Stomach smooth muscle (tissue), 2 donors: ENCODE measurements around the gene PAF1.
"Not testable (repeated sequence)": the region's sequence is repeated elsewhere in the genome, so short reads cannot be mapped to it uniquely, and the experiment has no call there.

Experiments used
- H3K27ac ChIP-seq: one replicate; pipeline ENCODE4 v1.7.0; 2013; ENCODE audit warnings: mild to moderate bottlenecking, low read length, inconsistent platforms
- H3K27me3 ChIP-seq, 2 donors: one replicate each; pipeline ENCODE4 v1.7.0; 2013; ENCODE audit warnings: low read length in 2 of 2; ENCODE audit not compliant: insufficient read depth in 2 of 2, control insufficient read depth in 1 of 2
- H3K36me3 ChIP-seq, 2 donors: one replicate each; pipeline ENCODE4 v1.7.0; 2013; ENCODE audit warnings: low read length in 2 of 2; ENCODE audit not compliant: control insufficient read depth in 2 of 2, insufficient read depth in 2 of 2
- H3K4me1 ChIP-seq: one replicate; pipeline ENCODE4 v1.7.0; 2013; ENCODE audit warnings: low read length; ENCODE audit not compliant: control insufficient read depth, insufficient read depth
- H3K4me3 ChIP-seq, 2 donors: one replicate each; pipeline ENCODE4 v1.7.0; 2013; ENCODE audit warnings: low read length in 2 of 2
- H3K9ac ChIP-seq, 2 donors: one replicate each; pipeline ENCODE4 v1.7.0; 2013; ENCODE audit warnings: low read length in 2 of 2, mild to moderate bottlenecking in 1 of 2
- H3K9me3 ChIP-seq, 2 donors: one replicate each; pipeline ENCODE4 v1.7.0; 2013; ENCODE audit warnings: low read length in 2 of 2; ENCODE audit not compliant: control insufficient read depth in 2 of 2
- donor health status: healthy.
- donor health status: Pancreatic carcinoma.

PAF1 gene

GRCh38 chr19:39347332-39348164 lies 43.4 kb downstream of the PAF1 start:
- H3K36me3 ChIP-seq = peaks cover 4 to 19% of the 10 kb centered on the region in 2 donors
- H3K9ac ChIP-seq = peak overlapping the region in 1 of 2 donors; percentile 47
- H3K27me3 ChIP-seq = no peaks in the 10 kb centered on the region
- no peak overlapping the region for H3K27ac ChIP-seq
- no peaks in the 10 kb centered on the region for H3K9me3 ChIP-seq
- H3K4me1 ChIP-seq = peaks cover 43% of the 10 kb centered on the region
- no peak overlapping the region for H3K4me3 ChIP-seq

- H3K9ac ChIP-seq = no peak overlapping the region
- H3K4me3 ChIP-seq = no peak overlapping the region
- H3K9me3 ChIP-seq = no peaks in the 10 kb centered on the region
- no peak overlapping the region for H3K27ac ChIP-seq
- peaks cover 0 to 13% of the 10 kb centered on the region in 2 donors for H3K36me3 ChIP-seq
- H3K27me3 ChIP-seq = no peaks in the 10 kb centered on the region
- H3K4me1 ChIP-seq = peaks cover 35% of the 10 kb centered on the region
These were observed 45.0 kb downstream of the PAF1 start for GRCh38 chr19:39345956-39346355.

GRCh38 chr19:39342647-39343305 lies 48.1 kb downstream of the PAF1 start:
- Histone ChIP-seq H3K9me3 (no peaks in the 10 kb centered on the region), H3K36me3 (peaks cover 0 to 7% of the 10 kb centered on the region in 2 donors), H3K27me3 (no peaks in the 10 kb centered on the region), H3K4me3 (peak overlapping the region; percentile 69 to 80), H3K27ac (peak overlapping the region; percentile 76), H3K4me1 (peaks cover 35% of the 10 kb centered on the region), H3K9ac (peak overlapping the region; percentile 75 to 88)

GRCh38 chr19:39341719-39342604 lies 48.9 kb downstream of the PAF1 start, which contains the start of gene SAMD4B:
SAMD4B (plus strand) TSS chr19:39342421; CDS start chr19:39356894, 14,473 bp downstream.
- H3K4me3 ChIP-seq = peak within 1 kb of the TSS; percentile 96 to 98
- H3K4me1 ChIP-seq = peaks cover 31% of the 10 kb centered on the region
- H3K27me3 ChIP-seq = no peaks in the 10 kb centered on the region
- no peaks in the 10 kb centered on the region for H3K9me3 ChIP-seq
- H3K9ac ChIP-seq = peak within 1 kb of the TSS; percentile 75 to 91
- H3K27ac ChIP-seq = peak within 1 kb of the TSS; percentile 84
- peaks cover 0 to 7% of the 10 kb centered on the region in 2 donors for H3K36me3 ChIP-seq

GRCh38 chr19:39341129-39341718 lies 49.7 kb downstream of the PAF1 start:
- peak overlapping the region; percentile 84 for H3K27ac ChIP-seq
- peaks cover 0 to 4% of the 10 kb centered on the region in 2 donors for H3K36me3 ChIP-seq
- H3K9ac ChIP-seq = peak overlapping the region; percentile 73 to 91
- no peaks in the 10 kb centered on the region for H3K9me3 ChIP-seq
- H3K27me3 ChIP-seq = no peaks in the 10 kb centered on the region
- H3K4me1 ChIP-seq = peaks cover 29% of the 10 kb centered on the region
- peak overlapping the region; percentile 96 to 98 for H3K4me3 ChIP-seq

- H3K4me3 ChIP-seq, H3K9ac ChIP-seq, H3K27ac ChIP-seq, H3K9me3 ChIP-seq, H3K27me3 ChIP-seq, H3K36me3 ChIP-seq: not testable (repeated sequence)
- H3K4me1 ChIP-seq = peaks cover 21% of the 10 kb centered on the region
These were observed 50.8 kb downstream of the PAF1 start for GRCh38 chr19:39340156-39340555.

GRCh38 chr19:39339674-39340073 lies 51.2 kb downstream of the PAF1 start:
- Histone ChIP-seq H3K4me3 (no peak overlapping the region), H3K27ac (no peak overlapping the region), H3K27me3 (no peaks in the 10 kb centered on the region), H3K4me1 (peaks cover 19% of the 10 kb centered on the region), H3K36me3 (no peaks in the 10 kb centered on the region), H3K9me3 (no peaks in the 10 kb centered on the region), H3K9ac (no peak overlapping the region)

GRCh38 chr19:39336483-39336882 lies 54.4 kb downstream of the PAF1 start:
- H3K4me1 ChIP-seq = no peaks in the 10 kb centered on the region
- H3K9ac ChIP-seq = no peak overlapping the region
- H3K9me3 ChIP-seq = no peaks in the 10 kb centered on the region
- H3K27me3 ChIP-seq = no peaks in the 10 kb centered on the region
- no peak overlapping the region for H3K4me3 ChIP-seq
- H3K36me3 ChIP-seq = no peaks in the 10 kb centered on the region
- H3K27ac ChIP-seq = no peak overlapping the region
